H9 (cell line): Measurements from ENCODE around the gene RNF167. TPM values are rescaled to one million over a fixed set of nuclear protein-coding genes. Genes with fewer than 3 reads are reported as not detected.

Source experiments
- DNase-seq: peaks from one replicate; pipeline ENCODE4 v3.0.0-alpha.2; 2017
- H2AFZ ChIP-seq: one replicate; pipeline ENCODE4 v1.6.1; 2013; ENCODE audit warnings: mild to moderate bottlenecking, low read length, control low read depth, moderate library complexity
- H2AK5ac ChIP-seq: 2 replicates; pipeline ENCODE4 v1.6.1; 2013; ENCODE audit warnings: low read length, control low read depth, mixed read lengths; ENCODE audit not compliant: insufficient read length
- H2BK120ac ChIP-seq: one replicate; pipeline ENCODE4 v1.6.1; 2013; ENCODE audit warnings: low read depth, mild to moderate bottlenecking, low read length, control low read depth, inconsistent platforms; ENCODE audit not compliant: poor library complexity, severe bottlenecking
- H2BK12ac ChIP-seq: 2 replicates; pipeline ENCODE4 v1.6.1; 2013; ENCODE audit warnings: low read length, control low read depth, mixed read lengths, low read depth; ENCODE audit not compliant: insufficient read length
- H2BK15ac ChIP-seq: 2 replicates; pipeline ENCODE4 v1.6.1; 2013; ENCODE audit warnings: low read depth, low read length, control low read depth
- H2BK20ac ChIP-seq: one replicate; pipeline ENCODE4 v1.6.1; 2013; ENCODE audit warnings: low read depth, mild to moderate bottlenecking, low read length, control low read depth, inconsistent platforms; ENCODE audit not compliant: poor library complexity, severe bottlenecking
- H2BK5ac ChIP-seq: 2 replicates; pipeline ENCODE4 v1.6.1; 2013; ENCODE audit warnings: low read length, control low read depth, mixed read lengths; ENCODE audit not compliant: insufficient read length
- H3K14ac ChIP-seq: 2 replicates; pipeline ENCODE4 v1.6.1; 2013; ENCODE audit warnings: low read length, control low read depth; ENCODE audit not compliant: insufficient read depth
- H3K18ac ChIP-seq: 2 replicates; pipeline ENCODE4 v1.6.1; 2013; ENCODE audit warnings: low read depth, mild to moderate bottlenecking, mixed read lengths, low read length, control low read depth; ENCODE audit not compliant: insufficient read length
- H3K23ac ChIP-seq: 2 replicates; pipeline ENCODE4 v1.6.1; 2013; ENCODE audit warnings: low read length, control low read depth, mixed read lengths, low read depth; ENCODE audit not compliant: insufficient read length
- H3K23me2 ChIP-seq: 2 replicates; pipeline ENCODE4 v1.6.1; 2013; ENCODE audit warnings: low read depth, mild to moderate bottlenecking, mixed read lengths, low read length, control low read depth; ENCODE audit not compliant: insufficient read length, poor library complexity, severe bottlenecking
- H3K27ac ChIP-seq: 2 replicates; pipeline ENCODE4 v1.5.1; 2013; ENCODE audit warnings: low read length, control low read depth, mixed read lengths, low read depth; ENCODE audit not compliant: insufficient read length
- H3K27me3 ChIP-seq: 2 replicates; pipeline ENCODE4 v1.6.1; 2013; ENCODE audit warnings: low read length, control low read depth, inconsistent platforms; ENCODE audit not compliant: insufficient read depth
- H3K4ac ChIP-seq: 2 replicates; pipeline ENCODE4 v1.6.1; 2013; ENCODE audit warnings: low read depth, mild to moderate bottlenecking, control low read depth, inconsistent platforms, low read length, moderate library complexity
- H3K4me1 ChIP-seq: 2 replicates; pipeline ENCODE4 v1.6.1; 2013; ENCODE audit warnings: low read length, control low read depth, inconsistent platforms; ENCODE audit not compliant: insufficient read depth
- H3K4me2 ChIP-seq: 2 replicates; pipeline ENCODE4 v1.6.1; 2013; ENCODE audit warnings: low read length, control low read depth, mixed read lengths; ENCODE audit not compliant: insufficient read length, insufficient read depth
- H3K56ac ChIP-seq: 2 replicates; pipeline ENCODE4 v1.6.1; 2013; ENCODE audit warnings: low read depth, mild to moderate bottlenecking, mixed read lengths, low read length, control low read depth; ENCODE audit not compliant: insufficient read length
- H3K79me1 ChIP-seq: 2 replicates; pipeline ENCODE4 v1.6.1; 2013; ENCODE audit warnings: low read depth, mild to moderate bottlenecking, moderate library complexity, low read length, control low read depth, inconsistent platforms; ENCODE audit not compliant: insufficient read depth, poor library complexity, severe bottlenecking
- H3K79me2 ChIP-seq: 2 replicates; pipeline ENCODE4 v1.6.1; 2013; ENCODE audit warnings: low read length, control low read depth, inconsistent platforms; ENCODE audit not compliant: insufficient read depth
- H3K9ac ChIP-seq: 2 replicates; pipeline ENCODE4 v1.6.1; 2013; ENCODE audit warnings: low read length, control low read depth, mixed read lengths; ENCODE audit not compliant: insufficient read length; ENCODE audit errors: extremely low read depth
- H3K9me3 ChIP-seq: one replicate; pipeline ENCODE4 v1.6.1; 2013; ENCODE audit warnings: low read depth, low read length, inconsistent platforms; ENCODE audit not compliant: control insufficient read depth
- H3T11ph ChIP-seq: one replicate; pipeline ENCODE4 v1.6.1; 2013; ENCODE audit warnings: mild to moderate bottlenecking, low read length, control low read depth, inconsistent platforms
- H4K20me1 ChIP-seq: one replicate; pipeline ENCODE4 v1.6.1; 2013; ENCODE audit not compliant: control insufficient read depth, insufficient read length, insufficient read depth
- H4K5ac ChIP-seq: 2 replicates; pipeline ENCODE4 v1.6.1; 2013; ENCODE audit warnings: low read depth, mild to moderate bottlenecking, mixed read lengths, low read length, control low read depth; ENCODE audit not compliant: insufficient read length
- H4K8ac ChIP-seq: replicated peaks from 2 replicates; pipeline ENCODE4 v1.6.1; 2013; ENCODE audit warnings: low read length, control low read depth, mixed read lengths, low read depth; ENCODE audit not compliant: insufficient read length
- H4K91ac ChIP-seq: 2 replicates; pipeline ENCODE4 v1.6.1; 2013; ENCODE audit warnings: low read depth, mild to moderate bottlenecking, moderate library complexity, mixed read lengths, low read length, control low read depth; ENCODE audit not compliant: insufficient read length
- H3K27ac Mint-ChIP-seq, 3 experiments: 2 replicates in 2 of 3; 3 replicates in 1 of 3; pipeline ENCODE4 v1.8.0; 2020 to 2021; ENCODE audit warnings: mixed read lengths in 3 of 3, mild to moderate bottlenecking in 1 of 3, moderate library complexity in 1 of 3
- H3K27me3 Mint-ChIP-seq: 2 replicates; pipeline ENCODE4 v1.8.0; 2021; ENCODE audit warnings: low read depth, mild to moderate bottlenecking, moderate library complexity, mixed read lengths
- H3K36me3 Mint-ChIP-seq, 3 experiments: 2 replicates in 2 of 3; 3 replicates in 1 of 3; pipeline ENCODE4 v1.8.0; 2020 to 2021; ENCODE audit warnings: low read depth in 3 of 3, mixed read lengths in 3 of 3; ENCODE audit not compliant: insufficient read depth in 1 of 3
- H3K4me1 Mint-ChIP-seq, 2 experiments: 2 replicates each; pipeline ENCODE4 v1.8.0; 2020; ENCODE audit warnings: mixed read lengths in 2 of 2
- H3K4me3 Mint-ChIP-seq, 2 experiments: 2 replicates in 1 of 2; 3 replicates in 1 of 2; pipeline ENCODE4 v1.8.0; 2020 to 2021; ENCODE audit warnings: mild to moderate bottlenecking in 2 of 2, mixed read lengths in 2 of 2, moderate library complexity in 1 of 2
- H3K9me3 Mint-ChIP-seq, 2 experiments: 2 replicates in 1 of 2; 3 replicates in 1 of 2; pipeline ENCODE4 v1.8.0; 2020; ENCODE audit warnings: mild to moderate bottlenecking in 2 of 2, mixed read lengths in 2 of 2, moderate library complexity in 1 of 2
- CTCF ChIP-seq: fragments of 200-600 bp; sonication (generic); conservative IDR thresholded peaks from 3 replicates; pipeline ENCODE4 v1.8.0; 2021; ENCODE audit warnings: antibody characterized with exemption, mild to moderate bottlenecking
- WGBS: extraction: QIAGEN DNeasy Blood & Tissue Kit; methylation state at CpG from one replicate; pipeline ENCODE4 v1.1.7; 2013; ENCODE audit warnings: missing lambda C conversion rate, low lambda C conversion rate, mixed read lengths; ENCODE audit not compliant: insufficient read length; ENCODE audit errors: extremely low coverage; 5-methylcytosine and 5-hydroxymethylcytosine counted together
- total RNA-seq: library from RNA; stranded (reverse); gene quantifications from 2 replicates; pipeline ENCODE4 v1.2.1, GENCODE V29; 2021

Gene RNF167
- total RNA-seq, 1 experiment from 2014 or later: 134 TPM

GRCh38 chr17:4948931-4949320, 8.9 kb downstream of the RNF167 start:
- peak overlapping the region; percentile 70 for H3K9ac ChIP-seq
- no peak overlapping the region for H4K5ac ChIP-seq
- H3K27ac ChIP-seq: peak overlapping the region; percentile 78
- no peak overlapping the region for H3T11ph ChIP-seq
- Mint-ChIP-seq H3K36me3 (peaks cover 20 to 36% (median 31%) of the 10 kb centered on the region in 3 experiments), H3K27me3 (peaks cover 5% of the 10 kb centered on the region), H3K9me3 (peaks cover 0 to 2% of the 10 kb centered on the region in 2 experiments; a peak in 2 of 5 replicates), H3K27ac (peak overlapping the region; percentile 98 to 100 (median 100)), H3K4me3 (peak overlapping the region; percentile 95 to 100), H3K4me1 (peaks cover 43 to 44% of the 10 kb centered on the region in 2 experiments)
- H3K23me2 ChIP-seq: peaks cover 23% of the 10 kb centered on the region
- no peak overlapping the region for H3K14ac ChIP-seq
- DNase-seq: peak; percentile 90
- no peak overlapping the region for H4K8ac ChIP-seq
- no peak overlapping the region for H4K91ac ChIP-seq
- H2AK5ac ChIP-seq: no peak overlapping the region
- H2BK120ac ChIP-seq: no peak overlapping the region
- no peak overlapping the region for H2AFZ ChIP-seq
- H3K23ac ChIP-seq: no peak overlapping the region
- no peak overlapping the region for H2BK20ac ChIP-seq
- TF ChIP-seq CTCF: no peak
- H3K79me2 ChIP-seq: peaks cover 13% of the 10 kb centered on the region; the same call in 1 of the 2 replicates
- no peaks in the 10 kb centered on the region for H3K27me3 ChIP-seq
- no peak overlapping the region for H3K18ac ChIP-seq
- no CpG with 5 or more reads among the region's 40 CpGs for WGBS
- no peaks in the 10 kb centered on the region for H4K20me1 ChIP-seq
- no peak overlapping the region for H2BK5ac ChIP-seq
- no peak overlapping the region for H2BK12ac ChIP-seq
- H3K9me3 ChIP-seq: no peaks in the 10 kb centered on the region
- H2BK15ac ChIP-seq: no peak overlapping the region
- peaks cover 4% of the 10 kb centered on the region; the same call in 1 of the 2 replicates for H3K4me1 ChIP-seq
- no peak overlapping the region for H3K56ac ChIP-seq
- H3K79me1 ChIP-seq: peaks cover 4% of the 10 kb centered on the region
- no peak overlapping the region for H3K4ac ChIP-seq
- peak overlapping the region; percentile 72 for H3K4me2 ChIP-seq
